GM12891 (cell line): ENCODE results near the gene MTG1.
A peak's percentile ranks its signal among the peaks of the same experiment; 100 is the strongest.
"Not testable (repeated sequence)": the region's sequence is repeated elsewhere in the genome, so short reads cannot be mapped to it uniquely, and the experiment has no call there.

ENCODE experiments used
- DNase-seq: peaks from one replicate; pipeline ENCODE4 v3.0.0; 2011; ENCODE audit warnings: low spot score; ENCODE audit not compliant: insufficient read length
- FAIRE-seq: peaks from 2 replicates; lab custom pipeline; 2011; peaks lifted over from hg19 to GRCh38; lab: Jason Lieb, UNC
- PAX5 ChIP-seq: IDR thresholded peaks from 2 replicates; pipeline ENCODE4 v1.6.1; 2011; ENCODE audit warnings: low read length, moderate library complexity, mild to moderate bottlenecking; ENCODE audit not compliant: insufficient read depth, severe bottlenecking
- POLR2A ChIP-seq: IDR thresholded peaks from 2 replicates; pipeline ENCODE4 v1.6.1; 2011; ENCODE audit warnings: low read depth, low read length, control low read depth
- POLR2AphosphoS5 ChIP-seq: IDR thresholded peaks from 2 replicates; pipeline ENCODE4 v1.6.1; 2011; ENCODE audit warnings: low read depth, low read length, control low read depth
- POU2F2 ChIP-seq: IDR thresholded peaks from 2 replicates; pipeline ENCODE4 v1.6.1; 2011; ENCODE audit warnings: low read depth, mild to moderate bottlenecking, control low read depth, low read length, moderate library complexity
- SPI1 ChIP-seq: IDR thresholded peaks from 2 replicates; pipeline ENCODE4 v1.6.1; 2011; ENCODE audit warnings: low read depth, low read length, control low read depth
- TAF1 ChIP-seq: IDR thresholded peaks from 2 replicates; pipeline ENCODE4 v1.6.1; 2011; ENCODE audit warnings: low read depth, low read length, control low read depth

Gene MTG1

GRCh38 chr10:133405272-133405671, 11.3 kb downstream of the MTG1 start:
- no peak for DNase-seq
- no peak for FAIRE-seq
- no peak for TF ChIP-seq TAF1
- TF ChIP-seq SPI1, result no peak
- TF ChIP-seq POLR2A, result no peak
- TF ChIP-seq POU2F2, result no peak
- TF ChIP-seq POLR2AphosphoS5, result no peak
- TF ChIP-seq PAX5, result no peak

DNA sequence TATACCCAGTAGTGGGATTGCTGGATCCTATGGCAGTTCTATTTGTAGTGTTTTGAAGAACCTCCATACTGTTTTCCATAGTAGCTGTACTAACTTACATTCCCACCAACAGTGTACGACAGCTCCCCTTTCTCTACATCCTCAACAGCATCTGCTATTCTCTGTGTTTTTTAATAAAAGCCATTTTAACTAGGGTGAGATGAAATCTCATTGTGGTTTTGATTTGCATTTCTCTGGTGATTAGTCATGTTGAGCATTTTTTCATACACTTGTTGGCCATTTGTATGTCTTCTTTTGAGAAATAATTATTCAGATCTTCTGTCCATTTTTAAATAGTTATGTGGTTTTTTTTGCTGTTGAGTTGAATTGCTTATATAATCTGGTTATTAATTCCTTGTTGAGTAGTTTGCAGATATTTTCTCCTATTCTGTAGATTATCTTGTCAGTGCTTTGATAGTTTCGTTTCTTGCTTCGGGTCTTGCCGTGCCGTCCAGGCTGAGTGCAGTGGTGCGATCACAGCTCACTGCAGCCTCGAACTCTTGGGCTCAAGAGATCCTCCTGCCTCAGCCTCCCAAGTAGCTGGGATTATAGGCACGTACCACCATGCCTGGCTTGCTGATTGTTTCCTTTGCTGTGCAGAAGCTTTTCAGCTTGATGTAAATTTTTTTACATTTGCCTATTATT, 12.0 kb downstream of the MTG1 start:
- TF ChIP-seq POU2F2, result no peak
- TF ChIP-seq TAF1, result no peak
- TF ChIP-seq PAX5, result no peak
- no peak for TF ChIP-seq SPI1
- no peak for TF ChIP-seq POLR2A
- TF ChIP-seq POLR2AphosphoS5, result no peak
- FAIRE-seq (peak; percentile 26), DNase-seq (no peak)

DNA sequence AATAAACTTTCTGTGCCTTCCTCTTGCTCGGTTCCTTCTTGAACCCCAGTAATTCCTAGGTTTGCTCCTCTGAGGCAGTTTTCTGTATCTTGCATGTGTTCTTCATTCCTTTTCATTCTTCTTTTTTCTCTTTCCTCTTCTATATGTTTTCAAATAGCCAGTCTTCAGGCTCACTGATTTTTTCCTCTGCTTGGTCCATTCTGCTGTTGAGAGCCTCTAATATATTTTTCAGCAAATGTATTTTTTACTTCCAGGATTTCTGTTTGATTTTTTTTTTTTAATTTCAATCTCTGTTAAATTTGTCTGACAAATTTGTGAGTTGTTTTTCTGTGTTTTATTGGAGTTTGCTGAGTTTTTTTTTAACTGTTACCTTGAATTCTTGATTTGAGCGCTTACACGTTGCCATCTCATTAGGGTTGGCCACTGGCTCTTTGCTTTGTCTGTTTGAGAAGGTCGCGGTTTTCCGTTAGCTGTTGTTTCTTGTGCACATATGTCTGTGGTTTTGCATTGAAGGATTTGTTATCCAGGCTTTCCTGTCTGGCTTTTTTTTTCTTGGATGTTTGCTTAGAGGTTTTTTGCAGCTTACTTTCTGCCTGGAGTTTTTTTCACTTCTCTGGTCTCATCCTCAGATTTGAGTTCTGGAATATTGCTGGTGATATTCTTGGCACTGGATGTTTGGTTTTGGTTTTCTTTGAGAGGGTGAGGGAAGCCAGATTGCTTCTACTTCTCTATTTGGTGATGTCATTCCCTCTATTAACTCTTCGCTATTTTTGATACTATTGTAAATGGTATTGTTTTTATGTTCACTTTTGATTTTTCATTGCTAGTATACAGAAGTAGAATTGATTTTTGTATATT, 17.8 kb downstream of the MTG1 start:
- FAIRE-seq (no peak), DNase-seq (no peak)
- no peak for TF ChIP-seq PAX5
- no peak for TF ChIP-seq POU2F2
- no peak for TF ChIP-seq TAF1
- no peak for TF ChIP-seq POLR2AphosphoS5
- no peak for TF ChIP-seq POLR2A
- TF ChIP-seq SPI1, result no peak

DNA sequence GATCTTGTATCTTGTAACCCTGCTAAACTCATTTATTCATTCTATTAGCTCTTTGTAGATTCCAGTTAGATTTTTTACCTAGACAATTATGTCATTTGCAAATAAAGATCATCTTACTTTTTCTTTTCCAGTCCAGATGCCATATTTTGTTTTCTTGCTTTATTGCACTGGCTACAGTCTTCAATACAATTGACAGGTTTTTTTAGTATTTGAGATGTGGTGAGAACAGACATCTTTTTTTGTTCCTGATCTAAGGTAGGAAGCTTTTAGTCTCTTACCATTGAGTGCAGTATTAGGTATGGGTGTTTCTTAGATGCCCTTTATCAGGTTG, 18.4 kb downstream of the MTG1 start:
- TF ChIP-seq POLR2A (no peak), PAX5 (no peak), POU2F2 (no peak), TAF1 (no peak), POLR2AphosphoS5 (no peak), SPI1 (no peak)
- DNase-seq (no peak), FAIRE-seq (no peak)

DNA sequence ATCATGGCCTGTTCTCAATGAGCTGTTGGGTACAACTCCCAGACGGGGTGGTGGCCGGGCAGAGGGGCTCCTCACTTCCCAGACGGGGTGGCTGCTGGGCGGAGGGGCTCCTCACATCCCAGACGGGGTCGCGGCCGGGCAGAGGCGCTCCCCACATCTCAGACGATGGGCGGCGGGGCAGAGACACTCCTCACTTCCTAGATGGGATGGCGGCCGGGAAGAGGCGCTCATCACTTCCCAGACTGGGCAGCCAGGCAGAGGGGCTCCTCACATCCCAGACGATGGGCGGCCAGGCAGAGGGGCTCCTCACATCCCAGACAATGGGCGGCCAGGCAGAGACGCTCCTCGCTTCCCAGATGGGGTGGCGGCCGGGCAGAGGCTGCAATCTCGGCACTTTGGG, 20.4 kb downstream of the MTG1 start:
- FAIRE-seq, DNase-seq: not testable (repeated sequence)

DNA sequence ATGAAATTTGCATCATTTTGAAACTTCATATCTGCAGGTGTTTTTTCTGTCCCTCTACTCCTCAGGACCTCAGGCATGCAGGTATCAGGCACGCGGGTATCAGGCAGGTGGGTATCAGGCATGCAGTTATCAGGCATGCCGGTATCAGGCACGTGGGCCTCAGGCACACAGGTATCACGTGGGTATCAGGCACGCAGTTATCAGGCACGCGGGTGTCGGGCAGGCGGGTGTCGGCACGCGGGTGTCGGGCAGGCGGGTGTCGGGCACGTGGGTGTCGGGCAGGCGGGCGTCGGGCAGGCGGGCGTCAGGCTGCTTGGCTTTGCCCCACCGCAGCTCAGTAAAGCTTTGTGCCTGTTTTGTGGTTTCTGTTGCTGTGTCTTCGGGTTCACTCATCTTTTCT, 21.8 kb downstream of the MTG1 start:
- DNase-seq (no peak), FAIRE-seq (no peak)
- TF ChIP-seq POLR2AphosphoS5, result no peak
- TF ChIP-seq TAF1, result no peak
- TF ChIP-seq SPI1, result no peak
- no peak for TF ChIP-seq PAX5
- TF ChIP-seq POLR2A, result no peak
- TF ChIP-seq POU2F2, result no peak

GRCh38 chr10:133418289-133418993, 24.5 kb downstream of the MTG1 start:
- DNase-seq (no peak), FAIRE-seq (no peak)
- TF ChIP-seq POLR2AphosphoS5 (no peak), TAF1 (no peak), SPI1 (no peak), PAX5 (no peak), POU2F2 (no peak), POLR2A (no peak)

DNA sequence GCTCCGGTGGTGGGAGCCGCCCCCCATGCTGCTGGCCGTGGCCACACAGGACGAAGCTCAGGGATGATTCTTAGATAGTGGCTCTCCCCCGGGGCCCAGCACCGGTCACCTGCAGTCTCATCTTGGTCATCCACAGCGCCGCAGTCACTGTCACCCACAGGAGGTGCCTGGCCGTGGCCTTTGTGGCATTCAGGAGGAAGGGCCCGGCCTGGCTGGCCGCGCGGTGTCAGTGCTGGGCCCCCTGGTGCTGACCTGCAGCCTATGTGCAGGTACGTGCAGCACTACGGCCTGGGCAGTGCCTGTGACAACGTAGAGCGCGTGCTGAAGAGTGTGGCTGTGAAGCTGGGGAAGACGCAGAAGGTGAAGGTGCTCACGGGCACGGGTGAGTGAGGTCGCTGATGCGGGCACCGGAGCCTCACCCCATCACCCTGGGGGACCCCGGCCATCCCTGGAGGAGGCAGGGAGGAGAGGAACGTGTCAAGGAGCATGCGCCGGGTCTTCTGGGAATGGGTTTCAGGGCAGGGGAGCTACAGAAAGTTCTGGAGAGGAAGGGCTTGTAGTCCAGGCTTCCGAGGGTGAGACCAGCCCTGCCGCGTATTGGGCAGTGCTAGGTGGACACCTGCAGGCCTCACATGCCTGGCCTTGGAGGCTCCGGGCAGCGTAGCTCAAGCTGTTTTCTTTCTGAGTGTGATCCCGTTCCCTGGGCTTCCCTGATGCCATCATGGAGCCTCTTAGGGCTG, 25.4 kb downstream of the MTG1 start:
- TF ChIP-seq POU2F2 (no peak), SPI1 (no peak), TAF1 (no peak)

GRCh38 chr10:133420028-133420427, 26.1 kb downstream of the MTG1 start:
- no peak; the same call in 1 of the 2 replicates for TF ChIP-seq POLR2A
- no peak for TF ChIP-seq TAF1
- TF ChIP-seq POU2F2, result no peak
- TF ChIP-seq PAX5, result no peak
- TF ChIP-seq SPI1, result no peak
- no peak for TF ChIP-seq POLR2AphosphoS5
- FAIRE-seq, result no peak
- no peak for DNase-seq

More for the DNA sequence above, 25.4 kb downstream of the MTG1 start:
- DNase-seq (no peak), FAIRE-seq (no peak)
